Right renal cortex interstitium (tissue), 3 donors: ENCODE results near the gene PLEKHM3. TPM values are rescaled to one million over a fixed set of nuclear protein-coding genes. Genes with fewer than 3 reads are reported as not detected.
"Not testable (repeated sequence)": the region's sequence is repeated elsewhere in the genome, so short reads cannot be mapped to it uniquely, and the experiment has no call there.

Experiments
- DNase-seq, 3 donors: peaks; one replicate each; pipeline ENCODE4 v3.0.0-alpha.2; 2013; ENCODE audit warnings: low read depth in 3 of 3, low spot score in 2 of 3
- polyA plus RNA-seq, 3 donors: library from polyadenylated mRNA; unstranded; fragments of 120-200 nt; gene quantifications; one replicate each; pipeline ENCODE4 v1.2.1, GENCODE V29; 2013; ENCODE audit not compliant: insufficient read length in 3 of 3

PLEKHM3 gene
- polyA plus RNA-seq, 3 donors = 12.7 to 16.1 (median 13.4) TPM

DNA sequence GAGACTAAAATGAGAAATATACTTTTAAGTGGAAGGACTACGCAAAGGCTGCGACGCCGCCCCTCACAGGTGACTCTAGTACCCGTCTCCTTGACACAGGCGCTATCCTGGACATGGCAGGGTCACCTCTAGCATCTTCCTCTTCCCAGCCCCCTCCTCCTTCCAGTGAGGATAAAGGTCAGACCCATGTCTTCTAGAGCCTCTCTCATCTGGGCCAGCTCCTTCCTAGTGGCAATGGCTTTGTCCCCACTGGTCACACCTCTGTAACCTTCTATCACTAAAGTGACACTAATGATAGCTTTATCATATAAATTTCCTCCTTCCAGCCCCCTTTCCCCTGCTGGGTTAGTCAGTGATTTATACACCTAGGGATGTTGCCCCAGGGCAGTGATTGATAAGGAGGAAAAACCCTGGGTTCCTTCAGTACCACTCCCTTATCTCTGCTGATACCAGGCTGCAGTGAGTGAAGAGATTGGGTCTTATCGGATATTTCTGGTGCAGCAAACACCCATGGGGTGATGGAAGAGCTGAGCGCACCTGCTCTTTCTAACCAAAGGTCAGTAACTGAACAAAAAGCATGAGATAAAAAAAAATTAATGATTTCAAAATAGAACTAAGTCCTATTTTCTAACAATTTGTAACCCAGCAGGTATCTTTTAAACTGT, 193.6 kb downstream of the PLEKHM3 start:
- DNase-seq = no peak

DNA sequence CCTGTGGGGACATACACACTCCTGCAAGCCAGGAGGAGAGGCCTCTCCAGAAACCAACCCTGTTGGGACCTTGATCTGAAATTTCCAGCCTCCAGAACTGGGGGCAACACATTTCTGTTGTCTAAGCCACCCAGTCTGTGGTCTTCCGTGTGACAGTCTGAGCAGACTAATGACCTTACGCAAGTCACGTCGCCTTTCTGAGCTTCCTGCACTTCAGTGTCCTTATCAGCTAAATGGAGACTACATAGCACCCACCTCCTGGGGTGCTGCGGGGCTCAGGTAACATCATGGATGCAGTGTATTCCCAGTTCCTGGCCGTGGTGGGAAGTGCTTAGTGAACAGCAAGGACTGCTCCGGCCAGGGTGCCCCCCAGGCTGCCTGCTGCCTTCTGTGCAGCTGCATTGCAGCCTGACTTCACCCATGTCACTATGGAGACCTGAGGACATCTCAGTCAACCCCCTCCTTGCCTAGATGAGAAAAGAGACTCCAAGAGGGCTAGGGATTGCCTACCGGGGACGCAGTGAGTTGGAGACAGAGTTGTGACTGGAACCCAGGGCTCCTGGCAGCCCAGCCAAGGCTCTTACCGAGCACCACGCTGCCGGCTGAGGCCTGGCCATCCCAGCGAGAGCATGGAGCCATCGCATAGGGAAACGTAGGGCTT, 194.4 kb downstream of the PLEKHM3 start:
- no peak for DNase-seq

DNA sequence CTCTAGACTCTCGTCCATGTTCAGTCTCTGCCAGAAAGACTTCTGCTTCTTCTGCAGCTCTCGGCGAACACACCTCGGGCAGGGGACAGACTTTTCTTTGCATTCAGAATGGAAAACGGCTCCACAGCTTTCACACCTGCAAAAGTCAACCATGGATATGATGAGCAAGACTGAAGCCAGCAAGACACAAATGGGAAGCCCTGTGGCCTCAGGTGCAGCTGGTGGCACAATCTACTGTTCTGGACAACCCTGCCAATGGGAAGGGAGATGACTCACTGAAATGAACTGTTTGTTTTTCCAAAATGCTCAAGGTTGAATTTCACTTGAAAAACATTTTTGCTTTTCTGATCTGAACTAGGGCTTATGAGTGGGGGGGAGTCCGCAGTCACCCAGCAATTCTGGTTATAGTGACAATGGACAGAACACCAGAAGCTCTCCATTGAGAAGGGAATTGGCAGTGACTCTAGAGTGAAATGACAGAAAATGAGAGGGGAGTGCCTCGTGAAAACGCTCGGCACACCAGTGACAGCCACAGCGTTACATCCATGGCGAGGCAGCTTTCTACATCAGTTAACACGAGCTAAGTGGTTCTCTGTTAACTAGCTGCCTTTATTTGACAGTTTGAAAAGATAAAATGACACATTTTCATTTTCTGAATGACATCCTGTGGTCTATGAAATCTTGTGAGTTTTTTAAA, 196.8 kb downstream of the PLEKHM3 start:
- DNase-seq = no peak

DNA sequence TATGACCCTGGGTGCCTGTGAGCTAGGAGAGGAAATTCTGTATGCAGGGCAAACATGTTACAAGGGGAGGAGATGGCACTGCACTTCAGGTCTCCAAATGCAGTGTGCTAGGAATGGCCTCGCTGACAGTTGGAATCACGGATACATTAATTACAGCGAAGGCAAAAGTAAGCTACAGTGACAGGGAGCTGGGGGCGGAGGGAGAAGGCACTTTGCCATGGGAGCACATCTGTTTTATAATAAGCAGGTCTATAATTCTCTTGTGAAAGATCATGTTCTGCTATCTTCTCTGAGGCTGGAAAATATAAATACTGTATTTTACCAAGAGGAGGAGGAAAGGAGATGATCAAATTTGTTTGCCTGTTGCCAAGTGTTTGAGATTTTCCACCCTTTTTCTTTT, 199.3 kb downstream of the PLEKHM3 start:
- DNase-seq = no peak

DNA sequence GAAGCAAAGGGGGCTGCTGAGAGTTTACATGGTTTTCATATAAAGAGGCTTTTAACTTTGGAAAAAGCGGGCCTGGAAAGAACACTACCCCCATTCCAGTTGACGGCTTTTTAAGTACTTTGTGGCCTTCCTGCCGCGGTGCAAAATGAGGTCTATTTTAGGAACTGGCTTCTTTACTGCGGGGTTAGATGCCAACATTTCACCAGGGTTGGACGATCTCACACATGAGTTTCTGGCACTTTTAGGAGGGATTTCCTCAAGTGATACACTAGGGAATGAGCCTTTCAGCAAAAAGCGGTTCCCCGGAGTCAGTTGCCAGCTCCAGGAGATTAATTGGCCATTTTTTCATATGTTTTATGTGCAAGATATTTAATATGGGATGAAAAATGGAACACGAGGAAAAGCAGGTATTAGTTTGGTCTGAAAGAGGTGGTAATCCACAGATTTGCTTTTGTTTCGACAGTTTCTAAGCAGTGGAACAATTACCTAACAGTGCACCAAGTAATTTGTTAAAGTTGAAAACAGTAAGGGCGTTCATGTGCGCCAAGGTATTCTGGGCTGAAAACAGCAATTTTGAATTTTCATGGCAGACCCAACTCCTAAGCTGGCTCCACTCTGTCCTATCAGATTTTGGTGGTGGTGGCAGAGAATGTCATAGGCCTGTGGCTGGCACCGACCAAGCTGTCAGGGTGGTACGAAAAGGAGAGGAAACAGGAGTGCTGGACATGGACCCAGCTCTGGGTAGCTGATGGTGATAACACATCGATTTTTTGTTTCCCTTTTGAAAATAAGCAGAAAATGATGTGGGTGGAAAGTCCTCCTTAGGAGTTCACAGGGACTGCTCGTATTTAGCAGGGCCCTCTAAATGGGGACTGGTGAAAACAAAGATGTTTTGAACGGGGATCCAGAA, 200.0 kb downstream of the PLEKHM3 start:
- DNase-seq = no peak

DNA sequence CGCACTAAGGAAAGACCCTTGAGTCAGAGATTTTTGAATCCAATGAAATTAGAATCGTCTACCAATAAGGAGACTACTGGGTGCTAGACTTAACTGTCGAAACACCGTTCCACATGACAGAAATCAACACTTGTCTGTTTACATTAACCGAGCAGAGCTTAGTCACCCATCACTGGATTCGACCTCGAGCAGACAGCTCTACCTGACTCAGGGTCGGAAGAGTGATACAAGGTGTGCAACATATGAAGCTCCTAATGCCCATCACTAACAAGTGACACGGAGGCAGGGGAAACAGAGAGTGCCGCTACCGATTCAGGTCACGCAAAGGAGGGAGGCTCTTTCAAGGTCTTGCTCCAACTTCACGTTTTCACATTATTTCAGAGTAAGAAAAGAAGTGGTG, 201.5 kb downstream of the PLEKHM3 start:
- no peak for DNase-seq

DNA sequence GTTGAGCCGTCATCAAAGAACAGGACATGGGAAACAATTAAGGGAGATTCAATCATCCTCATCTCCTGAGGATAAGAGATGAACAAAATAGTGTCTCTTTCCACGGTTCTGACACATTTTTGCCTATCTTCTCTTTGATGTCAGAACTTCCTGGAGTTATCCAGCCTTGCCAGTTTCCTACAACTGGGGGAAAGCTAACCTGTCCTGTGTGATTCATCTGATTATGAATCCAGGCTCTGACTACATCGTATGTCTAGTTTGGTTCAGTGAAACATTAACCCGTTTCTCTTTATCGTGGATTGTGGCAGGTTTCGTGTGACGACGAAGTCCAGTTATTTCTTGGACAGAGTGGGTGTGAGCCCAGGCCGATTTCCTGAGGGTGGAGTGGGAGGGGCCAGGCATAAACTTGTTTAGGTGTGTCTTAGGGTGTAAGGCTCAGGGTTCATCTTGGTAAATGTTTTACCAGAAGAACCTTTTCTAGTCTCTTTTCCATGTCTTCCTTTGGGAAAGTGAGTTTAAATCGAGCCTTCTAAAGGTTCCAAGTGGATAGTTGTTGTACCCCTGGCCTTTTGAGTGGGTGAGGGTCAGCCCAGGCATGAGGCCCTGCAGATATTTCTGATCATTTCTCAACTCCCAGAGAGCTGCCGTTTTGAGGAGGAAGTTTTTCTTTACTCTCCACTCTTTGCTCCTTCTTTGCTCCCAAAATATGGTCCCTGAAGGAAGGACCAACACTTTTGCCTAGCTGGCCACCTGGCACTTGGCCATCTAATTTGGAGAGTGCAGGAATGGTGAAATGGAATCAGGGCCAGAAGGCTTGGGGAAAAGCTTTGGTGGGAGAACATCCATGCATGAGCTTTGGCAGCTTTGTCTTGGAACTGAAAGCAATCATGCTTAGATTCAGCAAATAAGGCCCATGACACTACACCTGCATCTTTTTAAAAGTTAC, 205.2 kb downstream of the PLEKHM3 start:
- no peak for DNase-seq

DNA sequence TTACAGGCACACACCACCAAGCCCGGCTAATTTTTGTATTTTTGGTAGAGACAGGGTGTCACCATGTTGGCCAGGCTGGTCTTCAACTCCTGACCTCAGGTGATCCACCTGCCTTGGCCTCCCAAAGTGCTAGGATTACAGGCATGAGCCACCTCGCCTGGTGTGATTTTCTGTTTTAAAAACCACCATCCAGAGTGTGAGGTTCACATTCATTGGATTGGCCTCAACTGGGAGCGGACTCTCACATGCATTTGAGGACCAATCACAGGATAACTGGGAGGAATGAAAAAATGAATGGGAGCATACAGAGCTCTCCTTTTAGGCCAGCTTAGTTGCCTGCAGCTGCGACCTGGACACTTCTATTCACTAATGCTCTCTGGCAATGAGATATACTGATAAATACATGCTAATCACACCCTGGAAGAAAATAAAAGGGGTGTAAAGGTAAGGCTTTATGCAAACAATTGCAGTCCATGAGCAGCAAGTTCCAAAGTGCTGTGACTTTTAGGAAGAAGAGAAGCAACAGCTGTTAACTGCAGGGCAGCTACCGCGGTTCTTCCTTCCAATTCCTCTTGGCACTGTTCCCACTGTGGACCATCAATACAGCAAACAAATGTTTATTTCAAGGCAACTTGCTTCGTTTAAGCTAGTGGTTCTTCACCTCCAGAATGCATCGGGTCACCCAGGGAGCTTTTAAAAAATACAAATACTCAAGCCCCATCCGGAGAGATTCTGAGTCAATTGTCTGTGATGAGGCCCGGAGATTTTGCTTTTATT, 206.1 kb downstream of the PLEKHM3 start:
- DNase-seq = no peak

DNA sequence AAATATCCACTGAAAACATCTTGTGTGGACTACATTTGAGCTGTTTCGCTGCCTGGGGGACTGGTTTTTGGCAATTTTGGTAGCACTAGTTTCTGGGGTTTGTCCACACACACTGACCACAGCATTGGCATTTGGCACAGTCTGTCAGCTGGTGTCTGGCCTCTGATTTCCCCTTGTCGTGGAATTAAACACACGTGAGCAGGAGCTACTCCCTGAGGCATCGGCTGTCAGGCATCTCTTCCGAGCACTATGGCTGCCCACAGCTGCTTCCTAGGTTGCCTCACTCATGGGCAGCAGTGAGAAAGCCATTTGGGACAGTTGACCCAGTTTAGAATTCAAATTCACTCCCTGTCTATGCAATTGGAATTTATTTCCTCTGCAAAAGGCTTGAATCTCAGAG, 208.8 kb downstream of the PLEKHM3 start:
- no peak for DNase-seq

DNA sequence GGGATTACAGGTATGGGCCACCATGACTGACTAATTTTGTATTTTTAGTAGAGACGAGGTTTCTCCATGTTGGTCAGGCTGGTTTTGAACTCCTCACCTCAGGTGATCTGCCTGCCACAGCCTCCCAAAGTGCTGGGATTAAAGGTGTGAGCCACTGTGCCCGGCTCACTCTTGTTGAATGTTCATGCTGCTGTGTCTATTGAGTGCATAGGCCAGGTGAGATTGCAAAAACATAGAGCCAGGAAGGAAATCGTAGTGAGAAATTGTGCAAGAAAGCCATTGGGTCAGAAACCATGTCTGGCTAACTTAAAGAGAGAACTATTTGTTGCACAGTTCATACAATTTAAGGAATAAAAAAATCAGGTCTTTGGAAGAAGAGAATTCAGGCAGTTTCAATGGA, 210.1 kb downstream of the PLEKHM3 start:
- DNase-seq = no peak

DNA sequence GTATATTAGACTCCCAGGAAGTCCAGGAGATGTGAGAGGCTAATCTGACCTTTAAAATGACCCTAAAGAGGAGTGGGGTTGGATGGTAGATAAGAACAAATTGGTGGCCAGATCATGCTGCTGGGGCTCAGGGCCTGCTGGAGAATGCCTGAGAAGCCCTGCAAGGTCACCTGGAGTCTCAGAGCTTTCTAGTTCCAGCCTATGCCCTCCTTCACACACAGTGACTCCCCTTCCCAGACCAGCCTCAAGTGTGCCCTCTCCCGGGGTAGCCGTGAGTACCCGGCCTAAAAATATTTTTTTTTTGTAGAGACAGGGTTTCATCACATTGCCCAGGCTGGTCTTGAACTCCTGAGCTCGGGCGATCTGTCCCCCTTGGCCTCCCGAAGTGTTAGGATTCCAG, 211.4 kb downstream of the PLEKHM3 start:
- DNase-seq = no peak

DNA sequence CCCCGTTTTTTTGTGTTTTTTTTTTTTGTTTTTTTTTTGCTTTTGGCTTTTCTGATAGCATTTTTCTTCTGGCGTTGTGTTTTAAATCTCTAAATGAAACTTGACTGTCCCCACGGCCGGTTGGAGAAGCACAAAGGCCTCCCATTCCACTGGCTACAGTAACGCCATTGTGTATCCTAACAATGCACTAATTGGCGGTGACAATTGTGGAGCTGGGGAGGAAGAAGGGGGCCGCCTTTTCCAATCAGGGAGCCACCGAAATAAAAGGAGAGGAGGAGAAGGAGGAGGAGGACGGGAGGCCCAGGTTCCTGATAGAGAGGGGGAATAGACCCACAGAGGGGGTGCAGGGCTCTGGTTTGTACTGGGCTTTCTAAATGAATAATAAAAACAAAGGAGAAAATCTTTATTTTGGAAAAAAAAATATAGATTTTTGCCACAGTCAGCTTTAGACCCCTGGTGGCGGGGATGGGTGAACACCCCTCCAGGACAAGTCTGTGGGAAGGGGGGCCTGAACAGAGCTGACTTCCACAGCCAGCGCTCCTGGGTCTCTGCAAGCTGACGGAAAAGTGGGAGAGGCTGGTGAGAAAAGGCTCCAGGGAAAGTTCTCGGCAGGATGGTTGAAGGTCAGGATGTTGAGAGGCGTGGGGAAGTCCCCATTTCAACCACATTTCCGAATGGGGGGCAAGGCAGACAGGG, 212.0 kb downstream of the PLEKHM3 start:
- DNase-seq = no peak

DNA sequence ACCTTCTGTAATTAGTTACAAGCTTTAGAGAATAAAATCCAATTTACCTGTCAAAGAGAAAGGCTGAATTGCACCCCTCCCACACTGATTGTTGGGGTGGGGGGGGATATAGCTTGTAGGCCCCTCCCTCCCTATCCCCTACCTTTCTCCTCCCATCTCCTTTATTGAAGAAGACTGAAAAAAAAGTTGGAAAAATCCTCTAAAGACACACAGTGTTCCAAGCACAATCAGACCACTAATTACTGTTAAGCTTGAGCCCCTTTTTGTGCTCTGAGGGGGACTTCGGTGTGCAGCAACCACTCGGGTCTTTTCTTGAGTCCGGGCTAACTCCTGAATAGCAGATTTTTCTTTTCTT, 212.6 kb downstream of the PLEKHM3 start:
- DNase-seq = no peak

DNA sequence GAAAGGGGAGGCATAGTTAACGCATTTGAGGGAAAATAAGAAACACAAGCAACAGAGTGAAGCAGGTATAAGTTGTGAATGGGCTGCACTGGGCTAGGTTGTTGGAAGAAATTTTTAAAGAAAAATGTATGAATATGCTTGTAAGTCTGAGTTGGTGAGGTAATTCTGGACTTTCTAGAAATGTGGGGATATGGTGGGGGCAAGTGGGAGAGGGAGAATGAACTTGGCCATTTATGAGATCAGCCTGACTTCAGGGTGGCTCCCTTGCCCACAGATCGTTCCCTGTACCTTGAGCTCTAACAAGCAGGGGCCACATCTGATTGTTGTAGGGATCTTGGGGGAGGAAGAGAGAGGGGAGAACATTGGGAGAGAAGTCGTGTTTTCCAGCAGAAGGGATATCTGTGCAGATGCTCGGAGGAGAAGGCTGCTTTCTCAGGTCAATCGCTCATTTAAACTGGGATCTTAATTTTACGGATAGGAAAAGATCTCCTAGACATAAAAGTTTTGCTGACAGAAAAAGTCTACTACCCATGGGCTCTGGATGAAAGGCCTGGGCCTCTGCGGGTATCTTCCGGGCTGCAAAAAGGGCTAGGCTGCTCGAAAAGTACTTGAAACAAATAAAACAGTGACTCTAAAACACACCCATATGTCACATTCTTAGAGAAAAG, 213.1 kb downstream of the PLEKHM3 start:
- no peak for DNase-seq

DNA sequence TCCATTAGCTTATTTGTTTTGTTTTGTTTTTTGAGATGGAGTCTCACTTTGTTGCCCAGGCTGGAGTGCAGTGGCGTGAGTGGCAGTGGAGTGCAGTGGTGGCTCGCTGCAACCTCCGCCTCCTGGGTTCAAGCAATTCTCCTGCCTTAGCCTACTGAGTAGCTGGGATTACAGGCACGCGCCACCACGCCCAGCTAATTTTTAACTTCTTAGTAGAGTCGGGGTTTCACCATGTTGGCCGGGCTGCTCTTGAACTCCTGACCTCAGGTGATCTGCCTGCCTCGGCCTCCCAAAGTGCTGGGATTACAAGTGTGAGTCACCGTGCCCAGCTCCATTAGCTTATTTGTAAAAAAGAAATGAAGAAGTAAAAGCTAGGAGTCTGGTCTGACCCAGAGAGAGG, 213.7 kb downstream of the PLEKHM3 start:
- not testable (repeated sequence) for DNase-seq

DNA sequence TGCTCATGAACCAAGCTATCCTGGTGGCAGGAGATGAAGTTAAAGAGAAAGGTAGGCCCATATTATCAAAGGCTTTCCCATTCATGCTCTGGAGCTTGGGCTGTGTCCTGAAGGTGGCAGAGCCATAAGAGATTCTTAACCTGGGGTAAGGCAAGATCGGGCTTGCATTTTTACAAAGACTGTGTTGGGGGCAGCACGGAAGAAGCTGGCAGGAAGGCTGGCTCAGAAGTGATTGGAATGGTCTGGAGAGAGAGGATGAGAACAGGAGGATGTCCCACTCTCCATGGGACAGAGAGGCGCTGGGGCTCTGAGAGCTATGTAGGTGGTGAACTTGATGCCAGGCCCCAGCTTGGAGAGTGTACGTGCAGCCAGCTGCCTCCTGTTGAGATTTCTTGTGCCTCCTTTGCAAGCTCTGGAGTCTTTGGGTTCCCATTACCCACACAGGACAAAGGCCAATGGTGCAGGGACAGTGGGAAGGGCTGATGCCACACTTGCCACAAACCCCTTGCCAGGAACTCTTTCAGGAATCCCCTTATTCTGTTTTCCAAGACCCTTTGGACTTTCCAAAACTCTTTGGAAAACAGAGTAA, 215.0 kb downstream of the PLEKHM3 start:
- DNase-seq = no peak

DNA sequence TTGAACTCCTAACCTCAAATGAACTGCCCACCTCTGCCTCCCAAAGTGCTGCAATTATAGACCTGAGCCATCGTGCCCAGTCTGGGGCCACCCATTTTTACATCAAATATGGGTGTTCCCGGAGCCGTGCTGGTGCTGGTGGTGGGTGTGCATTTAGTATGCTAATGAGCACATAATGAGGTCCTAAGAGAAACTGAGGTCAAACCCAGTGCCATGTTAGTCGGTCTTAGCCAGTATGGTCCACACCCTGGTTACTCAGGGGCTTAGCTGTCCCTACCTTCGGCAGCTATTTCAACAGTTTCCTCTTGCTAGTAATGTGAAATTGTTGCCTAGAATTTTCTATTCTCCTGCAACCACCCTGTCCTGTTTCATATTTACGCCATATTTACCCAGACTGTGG, 217.2 kb downstream of the PLEKHM3 start:
- no peak for DNase-seq

DNA sequence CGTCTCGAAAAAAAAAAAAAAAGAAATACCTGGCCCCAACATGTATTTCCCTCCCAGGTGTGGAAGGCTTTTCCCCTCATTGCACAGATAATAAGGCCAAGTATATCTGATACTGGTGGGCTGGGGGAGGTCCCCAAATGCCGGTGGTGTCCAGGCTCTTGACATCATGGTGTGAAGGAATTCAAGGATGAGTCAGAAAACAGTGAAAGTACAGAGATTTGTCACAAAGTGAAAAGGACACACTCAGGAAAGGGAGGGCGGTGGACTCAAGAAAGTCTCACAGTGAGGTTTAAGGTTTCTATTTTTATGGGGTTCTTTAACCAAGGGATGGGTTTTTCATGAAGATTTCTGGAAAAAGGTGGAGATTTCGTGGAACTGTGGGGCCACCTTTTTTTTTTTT, 217.8 kb downstream of the PLEKHM3 start:
- no peak for DNase-seq
